Caco-2 (cell line): ENCODE measurements around the gene GJB6. TPM values are rescaled to one million over a fixed set of nuclear protein-coding genes. Genes with fewer than 3 reads are reported as not detected.

ENCODE experiments used
- BruUV-seq: library from RNA; stranded (reverse); fragments of 400-500 nt; replicated peaks from 2 replicates; lab custom pipeline; 2021; lab: Mats Ljungman, UMichigan
- CTCF ChIA-PET: fragments of 300-600 bp; sonication (Branson Sonifier 250); formaldehyde crosslinking; loops from one replicate; lab custom pipeline; 2022; ENCODE audit warnings: antibody characterized with exemption; lab: Charles Lee
- POLR2A ChIA-PET: fragments of 300-600 bp; sonication (Branson Sonifier 250); formaldehyde crosslinking; loops from one replicate; lab custom pipeline; 2022; ENCODE audit warnings: antibody characterized with exemption; lab: Charles Lee
- DNase-seq, 2 experiments: peaks; one replicate each; pipeline versions ENCODE4 v3.0.0 to v3.0.0-alpha.2; 2020 to 2022
- H3K27me3 ChIP-seq: replicated peaks from 2 replicates; pipeline ENCODE4 v1.6.0; 2011; ENCODE audit warnings: low read length; ENCODE audit not compliant: control insufficient read depth, insufficient read depth
- H3K36me3 ChIP-seq: 2 replicates; pipeline ENCODE4 v1.5.1; 2011; ENCODE audit warnings: low read length; ENCODE audit not compliant: control insufficient read depth, insufficient read depth
- H3K4me1 ChIP-seq: fragments of 250-450 bp; sonication (Bioruptor Pico); 2 replicates; pipeline ENCODE4 v1.5.1; 2020; ENCODE audit warnings: mild to moderate bottlenecking
- H3K4me3 ChIP-seq: 2 replicates; pipeline ENCODE4 v1.5.1; 2011; ENCODE audit warnings: low read depth, mild to moderate bottlenecking, control low read depth, low read length
- H3K9me3 ChIP-seq: fragments of 250-450 bp; sonication (Bioruptor Pico); 2 replicates; pipeline ENCODE4 v1.5.1; 2020; ENCODE audit warnings: mild to moderate bottlenecking, moderate library complexity
- H3K27ac Mint-ChIP-seq: one replicate; pipeline ENCODE4 v1.8.0; 2022; ENCODE audit warnings: mixed read lengths; ENCODE audit not compliant: unreplicated experiment
- H3K27me3 Mint-ChIP-seq: one replicate; pipeline ENCODE4 v1.8.0; 2022; ENCODE audit warnings: mixed read lengths; ENCODE audit not compliant: insufficient read depth, unreplicated experiment
- H3K36me3 Mint-ChIP-seq: one replicate; pipeline ENCODE4 v1.8.0; 2022; ENCODE audit warnings: mild to moderate bottlenecking, mixed read lengths; ENCODE audit not compliant: insufficient read depth, unreplicated experiment
- H3K4me1 Mint-ChIP-seq: one replicate; pipeline ENCODE4 v1.8.0; 2022; ENCODE audit warnings: low read depth, mixed read lengths; ENCODE audit not compliant: unreplicated experiment
- H3K4me3 Mint-ChIP-seq: one replicate; pipeline ENCODE4 v1.8.0; 2022; ENCODE audit warnings: mild to moderate bottlenecking, moderate library complexity, mixed read lengths; ENCODE audit not compliant: unreplicated experiment
- H3K9me3 Mint-ChIP-seq: one replicate; pipeline ENCODE4 v1.8.0; 2022; ENCODE audit warnings: mixed read lengths; ENCODE audit not compliant: unreplicated experiment
- CTCF ChIP-seq, 2 experiments: fragments of 200-600 bp in 1 of 2; IDR thresholded peaks; 1 replicate in 1 of 2; 2 replicates in 1 of 2; pipeline versions ENCODE4 v1.5.1 to v1.8.0; 2011 to 2022; ENCODE audit warnings: antibody characterized with exemption in 1 of 2, control low read depth in 1 of 2, inconsistent platforms in 1 of 2, low read depth in 1 of 2, low read length in 1 of 2, mild to moderate bottlenecking in 1 of 2, moderate library complexity in 1 of 2; ENCODE audit not compliant: insufficient read depth in 1 of 2, severe bottlenecking in 1 of 2, unreplicated experiment in 1 of 2
- intact Hi-C: fragments of 100-400 bp; cut with micrococcal nuclease; formaldehyde crosslinking; loops from one replicate; pipeline ENCODE4 v1.10.0; 2022; ENCODE audit not compliant: unreplicated experiment
- total RNA-seq: library from RNA; stranded (reverse); gene quantifications from 2 replicates; pipeline ENCODE4 v1.2.3, GENCODE V29; 2022

GJB6 gene
- total RNA-seq, 1 experiment from 2014 or later: not detected

GRCh38 chr13:20272588-20273171, 40.6 kb upstream of the GJB6 start:
- ChIA-PET POLR2A (no interaction called here), CTCF (no interaction called here)
- H3K4me1 Mint-ChIP-seq: no peaks in the 10 kb centered on the region
- intact Hi-C loops: no loop called here
- TF ChIP-seq CTCF (IDR thresholded peaks at IDR 0.05; ENCODE audit: insufficient read depth in 1 of 2, low read depth in 1 of 2, low read length in 1 of 2, severe bottlenecking in 1 of 2, unreplicated experiment in 1 of 2): no peak
- Histone ChIP-seq H3K4me3 (no peak overlapping the region), H3K36me3 (no peaks in the 10 kb centered on the region), H3K9me3 (no peaks in the 10 kb centered on the region), H3K4me1 (0 out of 2 replicates have a peak, but pooled peaks cover 4% of the 10 kb centered on the region), H3K27me3 (0 out of 2 replicates have a peak, but pooled peaks cover 2% of the 10 kb centered on the region)
- no TSS peak for BruUV-seq
- no peak overlapping the region for H3K4me3 Mint-ChIP-seq
- H3K36me3 Mint-ChIP-seq: no peaks in the 10 kb centered on the region
- no peaks in the 10 kb centered on the region for H3K9me3 Mint-ChIP-seq
- H3K27me3 Mint-ChIP-seq: peaks cover 8% of the 10 kb centered on the region
- H3K27ac Mint-ChIP-seq: no peak overlapping the region
- no peak for DNase-seq

GRCh38 chr13:20272104-20272503, 40.0 kb upstream of the GJB6 start:
- Mint-ChIP-seq H3K27ac (no peak overlapping the region), H3K4me1 (no peaks in the 10 kb centered on the region), H3K27me3 (peaks cover 8% of the 10 kb centered on the region), H3K4me3 (no peak overlapping the region), H3K9me3 (no peaks in the 10 kb centered on the region), H3K36me3 (no peaks in the 10 kb centered on the region)
- Histone ChIP-seq H3K36me3 (no peaks in the 10 kb centered on the region), H3K9me3 (no peaks in the 10 kb centered on the region), H3K4me1 (0 out of 2 replicates have a peak, but pooled peaks cover 4% of the 10 kb centered on the region), H3K27me3 (0 out of 2 replicates have a peak, but pooled peaks cover 2% of the 10 kb centered on the region), H3K4me3 (no peak overlapping the region)
- DNase-seq: no peak
- BruUV-seq: no TSS peak
- ChIA-PET CTCF (no interaction called here), POLR2A (no interaction called here)
- intact Hi-C loops: no loop called here
- TF ChIP-seq CTCF (IDR thresholded peaks at IDR 0.05; ENCODE audit: insufficient read depth in 1 of 2, low read depth in 1 of 2, low read length in 1 of 2, severe bottlenecking in 1 of 2, unreplicated experiment in 1 of 2): no peak

GRCh38 chr13:20271441-20271840, 39.3 kb upstream of the GJB6 start:
- H3K9me3 ChIP-seq: no peaks in the 10 kb centered on the region
- intact Hi-C loops: no loop called here
- peaks cover 8% of the 10 kb centered on the region for H3K27me3 Mint-ChIP-seq
- H3K4me3 ChIP-seq: no peak overlapping the region
- H3K27ac Mint-ChIP-seq: no peak overlapping the region
- H3K27me3 ChIP-seq: 0 out of 2 replicates have a peak, but pooled peaks cover 2% of the 10 kb centered on the region
- ChIA-PET POLR2A (no interaction called here), CTCF (interaction anchor here (0.6 kb wide), 1 partner anchor 909 kb away, joined by 3 read pairs; no protein-coding TSS in a partner anchor)
- no peaks in the 10 kb centered on the region for H3K36me3 ChIP-seq
- 0 out of 2 replicates have a peak, but pooled peaks cover 4% of the 10 kb centered on the region for H3K4me1 ChIP-seq
- no peak for TF ChIP-seq CTCF (IDR thresholded peaks at IDR 0.05; ENCODE audit: insufficient read depth in 1 of 2, low read depth in 1 of 2, low read length in 1 of 2, severe bottlenecking in 1 of 2, unreplicated experiment in 1 of 2)
- no peaks in the 10 kb centered on the region for H3K9me3 Mint-ChIP-seq
- no TSS peak for BruUV-seq
- H3K36me3 Mint-ChIP-seq: no peaks in the 10 kb centered on the region
- no peaks in the 10 kb centered on the region for H3K4me1 Mint-ChIP-seq
- DNase-seq: no peak
- no peak overlapping the region for H3K4me3 Mint-ChIP-seq
